ENCODE results near the gene BBS9. TPM values are rescaled to one million over a fixed set of nuclear protein-coding genes. Genes with fewer than 3 reads are reported as not detected.

BBS9 gene
- total RNA-seq, 4 donors from 2014 or later, result 11.3 to 28.5 (median 20.7) TPM

DNA sequence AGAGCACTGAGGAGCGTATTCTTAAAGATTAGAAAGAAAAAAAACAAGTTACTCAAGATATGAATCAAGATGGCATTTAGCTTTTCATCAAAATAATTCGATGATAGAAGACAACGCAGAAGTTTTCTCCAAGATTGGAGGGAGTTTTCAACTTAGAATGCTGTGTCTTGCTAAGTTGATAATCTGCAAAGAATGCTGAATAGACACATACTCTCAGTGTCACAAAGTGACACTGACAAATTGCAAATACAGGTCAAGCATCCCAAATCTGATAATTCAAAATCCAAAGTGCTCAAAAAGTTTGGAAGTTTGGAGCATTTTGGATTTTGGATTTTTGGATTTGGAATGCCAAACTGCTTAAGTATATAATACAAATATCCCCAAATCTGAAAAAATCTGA is 243.8 kb downstream of the BBS9 start:
- no peak for DNase-seq (ENCODE audit: low spot score)

DNA sequence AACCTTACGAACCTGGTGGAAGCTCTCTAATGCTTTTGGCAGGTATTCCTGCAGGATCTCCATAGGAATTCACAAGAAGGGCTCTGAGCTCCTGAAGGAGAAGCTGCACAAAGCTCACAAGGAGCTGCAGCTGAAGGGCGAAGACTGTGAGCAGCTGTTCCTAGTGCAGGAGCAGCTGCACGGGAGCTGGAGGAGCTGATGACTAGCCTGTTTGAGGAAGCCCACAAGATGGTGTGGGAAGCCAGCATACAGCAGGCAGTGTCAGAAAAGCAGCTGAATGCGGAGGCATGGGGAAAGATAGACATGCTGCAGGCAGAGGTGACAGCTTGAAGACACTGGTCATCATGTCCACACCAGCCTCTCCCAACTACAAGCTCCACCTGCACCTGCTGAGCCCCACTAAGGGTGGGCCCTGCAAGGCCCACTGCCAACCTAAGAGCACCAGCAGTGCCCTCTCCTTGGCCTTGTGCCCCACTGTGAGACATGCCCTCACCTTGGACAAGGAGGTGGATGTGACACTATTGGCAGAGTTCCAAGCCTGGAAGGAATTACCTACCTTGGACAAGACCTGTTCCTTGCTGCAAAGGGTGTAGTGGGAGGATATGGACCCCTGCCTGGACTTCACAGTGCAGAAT is 250.6 kb downstream of the BBS9 start:
- TF ChIP-seq, protein P1, sequence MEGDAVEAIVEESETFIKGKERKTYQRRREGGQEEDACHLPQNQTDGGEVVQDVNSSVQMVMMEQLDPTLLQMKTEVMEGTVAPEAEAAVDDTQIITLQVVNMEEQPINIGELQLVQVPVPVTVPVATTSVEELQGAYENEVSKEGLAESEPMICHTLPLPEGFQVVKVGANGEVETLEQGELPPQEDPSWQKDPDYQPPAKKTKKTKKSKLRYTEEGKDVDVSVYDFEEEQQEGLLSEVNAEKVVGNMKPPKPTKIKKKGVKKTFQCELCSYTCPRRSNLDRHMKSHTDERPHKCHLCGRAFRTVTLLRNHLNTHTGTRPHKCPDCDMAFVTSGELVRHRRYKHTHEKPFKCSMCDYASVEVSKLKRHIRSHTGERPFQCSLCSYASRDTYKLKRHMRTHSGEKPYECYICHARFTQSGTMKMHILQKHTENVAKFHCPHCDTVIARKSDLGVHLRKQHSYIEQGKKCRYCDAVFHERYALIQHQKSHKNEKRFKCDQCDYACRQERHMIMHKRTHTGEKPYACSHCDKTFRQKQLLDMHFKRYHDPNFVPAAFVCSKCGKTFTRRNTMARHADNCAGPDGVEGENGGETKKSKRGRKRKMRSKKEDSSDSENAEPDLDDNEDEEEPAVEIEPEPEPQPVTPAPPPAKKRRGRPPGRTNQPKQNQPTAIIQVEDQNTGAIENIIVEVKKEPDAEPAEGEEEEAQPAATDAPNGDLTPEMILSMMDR (IDR thresholded peaks at IDR 0.05), result no peak
- no peak for ATAC-seq (ENCODE audit: low FRiP score)
- DNase-seq (ENCODE audit: low spot score), result no peak

More for the DNA sequence above, 243.8 kb downstream of the BBS9 start:
- TF ChIP-seq, protein P1 (IDR thresholded peaks at IDR 0.05), result no peak
- no peak for ATAC-seq (ENCODE audit: low FRiP score)

DNA sequence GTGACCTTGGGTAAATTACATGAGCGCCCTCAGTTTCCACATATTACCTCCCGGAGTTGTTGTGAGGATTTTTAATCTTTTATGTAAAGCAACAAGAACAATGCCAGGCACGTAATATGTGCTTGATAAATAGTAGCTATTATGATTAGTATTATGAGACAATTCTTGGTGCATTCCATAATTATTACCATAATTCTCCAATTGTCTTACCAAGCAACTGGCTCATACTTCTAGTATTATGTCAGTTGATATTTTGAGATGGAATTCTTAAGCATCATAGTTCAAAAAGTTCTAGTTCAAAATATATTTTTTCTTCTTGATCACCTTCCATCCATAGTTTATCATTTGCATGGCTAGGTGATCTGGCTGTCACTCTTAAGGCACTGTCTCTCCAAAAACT is 259.0 kb downstream of the BBS9 start:
- ATAC-seq (ENCODE audit: low FRiP score), result no peak
- TF ChIP-seq, protein P1 (IDR thresholded peaks at IDR 0.05), result no peak
- DNase-seq (ENCODE audit: low spot score), result no peak

DNA sequence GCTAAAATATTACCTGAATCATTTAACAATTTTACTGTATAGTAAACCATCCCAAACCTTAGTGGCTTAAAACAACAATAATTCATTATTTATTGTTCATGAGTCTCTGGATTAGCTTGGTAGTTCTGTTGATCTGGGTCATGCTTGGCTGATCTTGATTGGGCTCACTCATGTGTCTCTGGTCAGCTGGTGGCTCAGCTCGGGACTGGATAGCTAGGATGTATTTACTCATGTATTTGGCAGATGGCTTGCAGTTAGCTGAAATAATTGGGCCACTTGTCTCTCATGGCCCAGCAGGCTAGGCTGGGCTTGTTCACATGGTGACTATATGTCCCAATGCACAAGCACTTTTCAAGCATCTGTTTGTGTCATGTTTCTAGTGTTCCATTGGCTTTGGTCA is 262.8 kb downstream of the BBS9 start:
- TF ChIP-seq, protein P1 (IDR thresholded peaks at IDR 0.05), result no peak
- no peak for DNase-seq (ENCODE audit: low spot score)
- no peak for ATAC-seq (ENCODE audit: low FRiP score)

DNA sequence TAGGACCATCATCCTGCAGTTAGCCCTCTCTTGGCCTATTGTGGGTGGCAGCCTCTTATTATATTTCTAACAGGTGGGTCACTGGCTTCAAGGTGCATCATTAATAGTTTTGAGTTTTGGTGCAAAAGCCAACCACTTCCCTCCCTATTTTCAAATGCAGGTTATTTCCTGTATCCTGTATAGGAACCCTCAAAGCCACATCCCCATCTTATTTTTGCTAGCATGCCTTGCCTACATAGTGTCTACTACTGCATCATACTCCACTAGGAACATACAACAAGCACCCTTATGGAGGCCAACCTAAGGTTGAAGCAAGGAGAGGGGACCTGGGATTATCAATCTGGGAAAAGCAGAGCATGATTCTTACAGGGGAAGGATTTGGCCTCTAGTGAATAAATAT is 264.4 kb downstream of the BBS9 start:
- no peak for ATAC-seq (ENCODE audit: low FRiP score)
- TF ChIP-seq, protein P1 (IDR thresholded peaks at IDR 0.05), result no peak
- DNase-seq (ENCODE audit: low spot score), result no peak

DNA sequence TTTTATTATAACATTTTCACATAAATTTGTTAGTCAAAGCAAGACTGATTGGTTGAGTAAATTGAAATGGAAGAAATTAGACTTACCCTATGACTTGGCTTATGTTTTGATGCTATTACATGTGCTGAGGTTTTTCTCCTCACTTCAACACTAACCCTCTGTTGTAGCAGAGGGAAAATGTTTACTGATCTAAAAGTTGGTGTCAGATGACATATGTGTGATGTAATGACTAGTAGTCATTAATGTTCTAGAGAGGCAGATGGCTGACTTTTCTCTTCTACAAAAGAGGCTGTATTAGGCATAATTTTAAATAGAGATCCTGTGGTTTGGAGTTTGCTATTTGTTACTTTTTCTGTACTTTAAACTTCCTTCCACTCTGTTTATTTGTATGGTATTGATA is 266.0 kb downstream of the BBS9 start:
- TF ChIP-seq, protein P1 (IDR thresholded peaks at IDR 0.05), result no peak
- ATAC-seq (ENCODE audit: low FRiP score) (no peak), DNase-seq (ENCODE audit: low spot score) (no peak)

DNA sequence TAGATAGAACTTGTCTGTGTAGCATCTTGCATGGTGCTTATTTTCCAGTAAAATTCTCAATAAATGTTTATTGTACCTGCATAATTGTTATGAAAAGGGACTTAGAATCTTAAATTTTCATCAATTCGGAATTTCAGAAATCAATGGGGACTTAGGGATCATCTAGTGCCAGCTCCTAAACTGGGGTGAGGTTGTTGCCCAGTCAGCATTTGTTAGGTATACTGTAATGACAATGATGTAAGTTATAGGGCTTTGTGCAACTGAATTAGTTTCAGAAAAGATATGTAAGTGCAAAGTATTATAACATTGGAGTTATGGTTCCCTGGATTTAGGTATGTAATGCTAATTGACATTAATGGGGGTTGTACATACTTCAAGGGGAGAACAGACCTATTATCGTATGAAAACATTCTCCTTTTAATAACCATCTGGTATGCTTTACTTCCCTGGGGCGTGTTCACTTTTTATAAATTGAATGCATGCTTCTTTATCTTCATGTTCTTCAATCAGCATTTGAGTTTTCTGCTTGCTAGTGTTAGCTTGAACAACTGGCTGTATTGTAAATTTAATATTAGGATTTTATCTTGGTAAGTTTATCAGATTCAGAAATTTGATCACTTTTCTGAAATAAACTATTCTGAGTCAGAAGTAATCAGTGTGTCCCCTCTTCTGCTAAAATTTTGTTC is 270.3 kb downstream of the BBS9 start:
- DNase-seq (ENCODE audit: low spot score), result no peak
- ATAC-seq (ENCODE audit: low FRiP score), result no peak
- TF ChIP-seq, protein P1 (IDR thresholded peaks at IDR 0.05), result no peak
